GM23338 (cell line): ENCODE measurements around the gene KCNC2. TPM values are rescaled to one million over a fixed set of nuclear protein-coding genes. Genes with fewer than 3 reads are reported as not detected.

ENCODE experiments used
- ATAC-seq: fragments of 200-7000 bp; cut with Tn5 transposase; 3 replicates; pipeline ENCODE4 v1.9.1; 2020
- DNase-seq: peaks from one replicate; pipeline ENCODE4 v3.0.0-alpha.2; 2015; ENCODE audit warnings: low spot score
- H2AFZ ChIP-seq: fragments of 200-600 bp; sonication (generic); 2 replicates; pipeline ENCODE4 v1.8.0; 2016; ENCODE audit warnings: antibody characterized with exemption, mild to moderate bottlenecking, moderate library complexity
- H3F3A ChIP-seq: fragments of 200-600 bp; sonication (generic); replicated peaks from 2 replicates; pipeline ENCODE4 v1.8.0; 2017; ENCODE audit warnings: antibody characterized with exemption, mixed run types, low read depth
- H3K27ac ChIP-seq: fragments of 200-600 bp; sonication (generic); 2 replicates; pipeline ENCODE4 v1.6.1; 2016; ENCODE audit warnings: low read depth
- H3K27me3 ChIP-seq: fragments of 200-600 bp; sonication (generic); 2 replicates; pipeline ENCODE4 v1.8.0; 2016; ENCODE audit warnings: mild to moderate bottlenecking, mixed run types, moderate library complexity; ENCODE audit not compliant: insufficient read depth
- H3K36me3 ChIP-seq: fragments of 200-600 bp; sonication (generic); 2 replicates; pipeline ENCODE4 v1.8.0; 2016; ENCODE audit warnings: mild to moderate bottlenecking; ENCODE audit not compliant: insufficient read depth
- H3K4me1 ChIP-seq: fragments of 200-600 bp; sonication (generic); 2 replicates; pipeline ENCODE4 v1.8.0; 2016; ENCODE audit warnings: mild to moderate bottlenecking, moderate library complexity; ENCODE audit not compliant: insufficient read depth
- H3K4me2 ChIP-seq: fragments of 200-600 bp; sonication (generic); 2 replicates; pipeline ENCODE4 v1.7.1; 2017; ENCODE audit warnings: mixed run types
- H3K4me3 ChIP-seq: fragments of 200-600 bp; sonication (generic); 2 replicates; pipeline ENCODE4 v1.6.1; 2016; ENCODE audit warnings: mixed run types
- H3K79me2 ChIP-seq: fragments of 200-600 bp; sonication (generic); replicated peaks from 2 replicates; pipeline ENCODE4 v1.8.0; 2017; ENCODE audit warnings: mild to moderate bottlenecking; ENCODE audit not compliant: insufficient read depth
- H3K9me2 ChIP-seq: fragments of 200-600 bp; sonication (generic); 2 replicates; pipeline ENCODE4 v1.8.0; 2017; ENCODE audit not compliant: insufficient read depth
- H4K20me1 ChIP-seq: fragments of 200-600 bp; sonication (generic); replicated peaks from 2 replicates; pipeline ENCODE4 v1.8.0; 2017; ENCODE audit warnings: mild to moderate bottlenecking; ENCODE audit not compliant: insufficient read depth
- H3K27ac Mint-ChIP-seq: 2 replicates; pipeline ENCODE4 v1.8.0; 2020; ENCODE audit warnings: inconsistent platforms, mild to moderate bottlenecking, moderate library complexity, mixed read lengths
- H3K27me3 Mint-ChIP-seq: 3 replicates; pipeline ENCODE4 v1.8.0; 2022; ENCODE audit warnings: low read depth, mild to moderate bottlenecking, moderate library complexity, mixed read lengths, inconsistent platforms; ENCODE audit not compliant: insufficient read depth, poor library complexity
- H3K36me3 Mint-ChIP-seq: 3 replicates; pipeline ENCODE4 v1.8.0; 2021; ENCODE audit warnings: low read depth, mild to moderate bottlenecking, inconsistent platforms, moderate library complexity, mixed read lengths
- H3K4me1 Mint-ChIP-seq: 3 replicates; pipeline ENCODE4 v1.8.0; 2020; ENCODE audit warnings: mild to moderate bottlenecking, inconsistent platforms, mixed read lengths
- H3K4me3 Mint-ChIP-seq: 3 replicates; pipeline ENCODE4 v1.8.0; 2021; ENCODE audit warnings: moderate library complexity, mild to moderate bottlenecking, inconsistent platforms, mixed read lengths
- H3K9me3 Mint-ChIP-seq: 3 replicates; pipeline ENCODE4 v1.8.0; 2020; ENCODE audit warnings: moderate library complexity, mild to moderate bottlenecking, inconsistent platforms, mixed read lengths
- CTCF ChIP-seq, 2 experiments: fragments of 200-600 bp in 1 of 2; sonication (generic) in 1 of 2; conservative IDR thresholded peaks; 2 replicates each; pipeline versions ENCODE4 v1.5.1 to v1.6.1; 2016 to 2017; ENCODE audit warnings: antibody characterized with exemption in 2 of 2, low read depth in 2 of 2, mild to moderate bottlenecking in 2 of 2, moderate library complexity in 1 of 2
- POLR2AphosphoS5 ChIP-seq: IDR thresholded peaks from 2 replicates; pipeline ENCODE4 v1.6.1; 2016; ENCODE audit warnings: antibody characterized with exemption, low read depth
- REST ChIP-seq: IDR thresholded peaks from one replicate; pipeline ENCODE4 v1.6.1; 2018; ENCODE audit warnings: antibody characterized with exemption; ENCODE audit not compliant: unreplicated experiment
- polyA plus RNA-seq: library from polyadenylated mRNA; unstranded; fragments of >200 nt; fragmentation: Nextera tagmentation; extraction: Ambion mirVana; gene quantifications from 2 replicates; pipeline ENCODE4 v1.2.1, GENCODE V29; 2016
- total RNA-seq: library from RNA; depleted of rRNA; stranded (reverse); fragments of >200 nt; shearing (Covaris generic); gene quantifications from 2 replicates; pipeline ENCODE4 v1.2.3, GENCODE V29; 2014

Gene KCNC2
- total and polyA plus RNA-seq, 2 experiments from 2014 or later, result 0.10 TPM; not detected in 1

- H3K4me2 ChIP-seq, result no peak overlapping the region
- H3F3A ChIP-seq, result no peaks in the 10 kb centered on the region
These were observed 112.6 kb downstream of the KCNC2 start for GRCh38 chr12:75097003-75097402.

More at GRCh38 chr12:75097003-75097402, 112.6 kb downstream of the KCNC2 start:
- H3K27me3 ChIP-seq, result no peaks in the 10 kb centered on the region
- H3K9me3 Mint-ChIP-seq, result no peaks in the 10 kb centered on the region
- H2AFZ ChIP-seq, result no peak overlapping the region
- H3K27ac Mint-ChIP-seq, result no peak overlapping the region
- H3K9me2 ChIP-seq, result no peaks in the 10 kb centered on the region
- DNase-seq (no peak), ATAC-seq (no peak)
- H3K4me1 ChIP-seq, result peaks cover 6% of the 10 kb centered on the region; the same call in 1 of the 2 replicates
- H3K4me3 ChIP-seq, result no peak overlapping the region
- TF ChIP-seq REST (no peak), POLR2AphosphoS5 (no peak), CTCF (conservative IDR thresholded peaks at IDR 0.05; ENCODE audit: low read depth in 2 of 2) (no peak)
- H3K36me3 ChIP-seq, result no peaks in the 10 kb centered on the region
- H3K27ac ChIP-seq, result no peak overlapping the region
- no peaks in the 10 kb centered on the region for H3K36me3 Mint-ChIP-seq
- H4K20me1 ChIP-seq, result no peaks in the 10 kb centered on the region
- no peak overlapping the region for H3K4me3 Mint-ChIP-seq
- no peaks in the 10 kb centered on the region for H3K79me2 ChIP-seq
- peaks cover 5% of the 10 kb centered on the region; the same call in 2 of the 3 replicates for H3K4me1 Mint-ChIP-seq
- H3K27me3 Mint-ChIP-seq, result peaks cover 2% of the 10 kb centered on the region
